ENCODE measurements around the gene C13orf46.

Gene C13orf46

GRCh38 chr13:113960276-113960948 lies 13.5 kb downstream of the C13orf46 start:
- TF ChIP-seq, protein P1, sequence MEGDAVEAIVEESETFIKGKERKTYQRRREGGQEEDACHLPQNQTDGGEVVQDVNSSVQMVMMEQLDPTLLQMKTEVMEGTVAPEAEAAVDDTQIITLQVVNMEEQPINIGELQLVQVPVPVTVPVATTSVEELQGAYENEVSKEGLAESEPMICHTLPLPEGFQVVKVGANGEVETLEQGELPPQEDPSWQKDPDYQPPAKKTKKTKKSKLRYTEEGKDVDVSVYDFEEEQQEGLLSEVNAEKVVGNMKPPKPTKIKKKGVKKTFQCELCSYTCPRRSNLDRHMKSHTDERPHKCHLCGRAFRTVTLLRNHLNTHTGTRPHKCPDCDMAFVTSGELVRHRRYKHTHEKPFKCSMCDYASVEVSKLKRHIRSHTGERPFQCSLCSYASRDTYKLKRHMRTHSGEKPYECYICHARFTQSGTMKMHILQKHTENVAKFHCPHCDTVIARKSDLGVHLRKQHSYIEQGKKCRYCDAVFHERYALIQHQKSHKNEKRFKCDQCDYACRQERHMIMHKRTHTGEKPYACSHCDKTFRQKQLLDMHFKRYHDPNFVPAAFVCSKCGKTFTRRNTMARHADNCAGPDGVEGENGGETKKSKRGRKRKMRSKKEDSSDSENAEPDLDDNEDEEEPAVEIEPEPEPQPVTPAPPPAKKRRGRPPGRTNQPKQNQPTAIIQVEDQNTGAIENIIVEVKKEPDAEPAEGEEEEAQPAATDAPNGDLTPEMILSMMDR (IDR thresholded peaks at IDR 0.05; ENCODE audit: control insufficient read depth, extremely low read depth, insufficient read depth), result no peak
- no peak for DNase-seq (ENCODE audit: low read depth)
- H3K4me3 ChIP-seq (ENCODE audit: low read depth, low read length), result no peak overlapping the region

DNA sequence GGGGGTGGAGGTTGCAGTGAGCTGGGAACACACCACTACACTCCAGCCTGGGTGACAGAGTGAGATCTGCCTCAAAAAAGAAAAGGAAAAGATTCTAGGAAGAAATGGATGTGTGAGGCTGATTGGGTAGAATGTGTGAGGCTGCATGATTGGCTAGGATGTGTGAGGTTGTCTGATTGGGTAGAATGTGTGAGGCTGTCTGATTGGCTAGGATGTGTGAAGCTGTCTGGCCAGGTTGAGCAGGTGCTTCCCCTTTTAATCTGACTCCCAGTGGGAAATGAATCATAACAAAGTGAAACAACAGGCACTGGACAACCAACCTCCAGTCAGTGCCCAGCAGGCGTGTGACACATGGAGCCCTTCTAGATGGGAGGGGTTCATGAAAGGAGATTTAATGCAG lies 14.7 kb downstream of the C13orf46 start:
- H3K4me3 ChIP-seq (ENCODE audit: low read depth, low read length), result no peak overlapping the region
- TF ChIP-seq, protein P1 (IDR thresholded peaks at IDR 0.05; ENCODE audit: control insufficient read depth, extremely low read depth, insufficient read depth), result no peak
- no peak for DNase-seq (ENCODE audit: low read depth)

GRCh38 chr13:113958373-113958772 lies 15.5 kb downstream of the C13orf46 start:
- TF ChIP-seq, protein P1 (IDR thresholded peaks at IDR 0.05; ENCODE audit: control insufficient read depth, extremely low read depth, insufficient read depth), result no peak

GRCh38 chr13:113956571-113956970 lies 17.3 kb downstream of the C13orf46 start:
- TF ChIP-seq, protein P1 (IDR thresholded peaks at IDR 0.05; ENCODE audit: control insufficient read depth, extremely low read depth, insufficient read depth), result no peak
- no peak for DNase-seq (ENCODE audit: low read depth)
- H3K4me3 ChIP-seq (ENCODE audit: low read depth, low read length), result no peak overlapping the region

More at GRCh38 chr13:113958373-113958772, 15.5 kb downstream of the C13orf46 start:
- H3K4me3 ChIP-seq (ENCODE audit: low read depth, low read length), result no peak overlapping the region
- no peak for DNase-seq (ENCODE audit: low read depth)

DNA sequence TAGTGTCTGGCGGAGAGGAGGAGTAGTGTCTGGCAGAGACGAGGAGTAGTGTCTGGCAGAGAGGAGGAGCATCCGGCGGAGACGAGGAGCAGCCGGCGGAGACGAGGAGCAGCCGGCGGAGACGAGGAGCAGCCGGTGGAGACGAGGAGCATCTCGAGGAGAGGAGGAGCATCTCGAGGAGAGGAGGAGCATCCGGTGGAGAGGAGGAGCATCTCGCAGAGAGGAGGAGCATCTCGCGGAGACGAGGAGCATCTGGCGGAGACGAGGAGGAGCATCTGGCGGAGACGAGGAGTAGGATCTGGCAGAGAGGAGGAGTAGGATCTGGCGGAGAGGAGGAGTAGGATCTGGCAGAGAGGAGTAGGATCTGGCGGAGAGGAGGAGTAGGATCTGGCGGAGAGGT lies 18.2 kb downstream of the C13orf46 start:
- H3K4me3 ChIP-seq (ENCODE audit: low read depth, low read length), result no peak overlapping the region
- DNase-seq (ENCODE audit: low read depth), result no peak
- TF ChIP-seq, protein P1 (IDR thresholded peaks at IDR 0.05; ENCODE audit: control insufficient read depth, extremely low read depth, insufficient read depth), result no peak

DNA sequence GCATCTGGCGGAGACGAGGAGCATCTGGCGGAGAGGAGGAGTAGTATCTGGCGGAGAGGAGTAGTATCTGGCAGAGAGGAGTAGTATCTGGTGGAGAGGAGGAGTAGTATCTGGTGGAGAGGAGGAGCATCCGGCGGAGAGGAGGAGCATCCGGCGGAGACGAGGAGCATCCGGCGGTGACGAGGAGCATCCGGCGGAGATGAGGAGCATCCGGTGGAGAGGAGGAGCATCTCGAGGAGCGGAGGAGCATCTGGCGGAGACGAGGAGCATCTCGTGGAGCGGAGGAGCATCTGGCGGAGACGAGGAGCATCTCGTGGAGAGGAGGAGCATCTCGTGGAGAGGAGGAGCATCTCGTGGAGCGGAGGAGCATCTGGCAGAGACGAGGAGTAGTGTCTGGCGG lies 18.6 kb downstream of the C13orf46 start:
- TF ChIP-seq, protein P1 (IDR thresholded peaks at IDR 0.05; ENCODE audit: control insufficient read depth, extremely low read depth, insufficient read depth), result no peak
- no peak overlapping the region for H3K4me3 ChIP-seq (ENCODE audit: low read depth, low read length)
- DNase-seq (ENCODE audit: low read depth), result no peak

Data from LNCaP clone FGC (cell line).